AG04449 (cell line): ENCODE results near the gene PDX1.

ENCODE experiments used
- CTCF ChIA-PET: fragments of 350-600 bp; formaldehyde crosslinking; extraction: SDS; loops from one replicate; lab custom pipeline; 2021; ENCODE audit warnings: antibody characterized with exemption; lab: Yijun Ruan, JAX
- POLR2A ChIA-PET: fragments of 400-600, 350-600 bp; formaldehyde crosslinking; extraction: SDS; loops from one replicate; lab custom pipeline; 2020; ENCODE audit warnings: antibody characterized with exemption, inconsistent platforms; lab: Yijun Ruan, JAX
- DNase-seq: peaks from one replicate; pipeline ENCODE4 v3.0.0-alpha.2; 2010; ENCODE audit warnings: low read depth, low spot score
- H3K4me3 ChIP-seq: 2 replicates; pipeline ENCODE4 v1.5.1; 2011; ENCODE audit warnings: low read depth, mild to moderate bottlenecking, control low read depth, low read length
- TF ChIP-seq, protein P1 (sequence below): IDR thresholded peaks from one replicate; pipeline ENCODE4 v1.5.1; 2011; ENCODE audit warnings: mild to moderate bottlenecking, moderate library complexity, low read length, control low read depth, inconsistent platforms; ENCODE audit not compliant: insufficient read depth; ENCODE audit errors: missing control alignments

The PDX1 gene

DNA sequence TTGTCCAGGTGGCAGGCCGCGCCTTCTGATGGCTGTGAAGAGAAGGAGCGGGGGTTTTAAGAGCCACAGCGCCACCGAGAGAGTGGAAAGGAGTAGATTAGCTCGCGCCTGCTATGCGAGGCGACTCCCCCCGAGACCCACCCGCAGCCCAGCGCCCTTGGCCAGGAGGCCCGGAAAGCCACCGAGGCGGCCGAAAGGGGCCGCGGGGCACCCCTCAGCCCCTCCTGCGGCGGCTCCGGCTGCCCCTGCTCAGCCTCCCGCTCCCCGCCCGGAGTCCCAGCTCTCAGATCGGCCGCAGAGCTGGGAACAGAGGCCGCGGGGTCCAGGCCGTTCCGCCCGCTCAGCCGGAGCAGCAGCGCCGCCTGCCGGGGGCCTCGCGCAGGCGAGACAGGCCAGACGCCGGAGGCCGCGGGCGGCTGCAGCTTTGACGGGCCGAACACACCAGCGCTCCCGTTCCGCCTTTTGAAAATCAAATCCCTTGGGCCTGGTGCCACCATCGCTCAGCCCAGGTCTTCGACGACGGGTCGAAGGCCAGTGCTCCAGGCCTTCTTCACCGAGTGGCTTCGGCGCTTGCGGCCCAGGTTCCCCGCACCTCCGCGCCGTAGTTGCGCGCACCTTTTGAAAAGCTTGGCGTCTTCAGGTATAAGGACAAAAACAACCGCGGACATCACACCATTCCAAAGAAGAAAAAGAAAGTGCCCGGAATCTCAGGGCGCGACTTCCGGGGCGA, 34.0 kb downstream of the PDX1 start:
- POLR2A ChIA-PET: no interaction called here

DNA sequence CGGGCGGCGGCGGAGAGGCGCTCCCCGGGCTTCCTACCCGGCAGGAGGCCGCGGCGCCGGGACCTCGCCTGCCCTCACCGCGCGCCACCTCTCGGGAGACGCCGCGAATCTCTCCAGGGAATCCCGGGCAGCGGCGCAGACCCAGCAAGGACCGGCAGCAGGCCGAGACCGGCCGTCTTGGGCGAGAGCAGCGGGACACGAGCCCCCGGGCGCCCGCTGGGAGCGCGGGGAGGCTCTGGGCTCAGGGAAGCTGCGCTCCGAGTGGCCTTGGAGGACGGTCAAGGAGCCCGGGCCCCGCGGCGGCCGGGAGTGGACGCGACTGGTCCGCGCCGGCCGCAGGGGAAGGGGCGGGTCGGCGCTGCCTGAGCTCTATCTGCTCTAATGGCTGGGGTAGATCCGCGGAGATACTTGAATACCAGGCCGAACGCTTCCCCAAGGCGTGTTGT, 34.6 kb downstream of the PDX1 start:
- TF ChIP-seq, protein P1, sequence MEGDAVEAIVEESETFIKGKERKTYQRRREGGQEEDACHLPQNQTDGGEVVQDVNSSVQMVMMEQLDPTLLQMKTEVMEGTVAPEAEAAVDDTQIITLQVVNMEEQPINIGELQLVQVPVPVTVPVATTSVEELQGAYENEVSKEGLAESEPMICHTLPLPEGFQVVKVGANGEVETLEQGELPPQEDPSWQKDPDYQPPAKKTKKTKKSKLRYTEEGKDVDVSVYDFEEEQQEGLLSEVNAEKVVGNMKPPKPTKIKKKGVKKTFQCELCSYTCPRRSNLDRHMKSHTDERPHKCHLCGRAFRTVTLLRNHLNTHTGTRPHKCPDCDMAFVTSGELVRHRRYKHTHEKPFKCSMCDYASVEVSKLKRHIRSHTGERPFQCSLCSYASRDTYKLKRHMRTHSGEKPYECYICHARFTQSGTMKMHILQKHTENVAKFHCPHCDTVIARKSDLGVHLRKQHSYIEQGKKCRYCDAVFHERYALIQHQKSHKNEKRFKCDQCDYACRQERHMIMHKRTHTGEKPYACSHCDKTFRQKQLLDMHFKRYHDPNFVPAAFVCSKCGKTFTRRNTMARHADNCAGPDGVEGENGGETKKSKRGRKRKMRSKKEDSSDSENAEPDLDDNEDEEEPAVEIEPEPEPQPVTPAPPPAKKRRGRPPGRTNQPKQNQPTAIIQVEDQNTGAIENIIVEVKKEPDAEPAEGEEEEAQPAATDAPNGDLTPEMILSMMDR: no peak
- ChIA-PET POLR2A (no interaction called here), CTCF (interaction anchor here (0.6 to 6.2 kb wide), 43 partner anchors 8 to 971 kb away, joined by 3 to 111 read pairs (median 5); no protein-coding TSS in a partner anchor)
- no peak for DNase-seq
- peak overlapping the region; percentile 56 for H3K4me3 ChIP-seq

More for the DNA sequence above, 34.0 kb downstream of the PDX1 start:
- peak overlapping the region; percentile 56 for H3K4me3 ChIP-seq
- TF ChIP-seq, protein P1: peak; percentile 84
- no peak for DNase-seq
- CTCF ChIA-PET: interaction anchor here (0.6 to 6.2 kb wide), 49 partner anchors 8 to 971 kb away, joined by 3 to 111 read pairs (median 4); no protein-coding TSS in a partner anchor

DNA sequence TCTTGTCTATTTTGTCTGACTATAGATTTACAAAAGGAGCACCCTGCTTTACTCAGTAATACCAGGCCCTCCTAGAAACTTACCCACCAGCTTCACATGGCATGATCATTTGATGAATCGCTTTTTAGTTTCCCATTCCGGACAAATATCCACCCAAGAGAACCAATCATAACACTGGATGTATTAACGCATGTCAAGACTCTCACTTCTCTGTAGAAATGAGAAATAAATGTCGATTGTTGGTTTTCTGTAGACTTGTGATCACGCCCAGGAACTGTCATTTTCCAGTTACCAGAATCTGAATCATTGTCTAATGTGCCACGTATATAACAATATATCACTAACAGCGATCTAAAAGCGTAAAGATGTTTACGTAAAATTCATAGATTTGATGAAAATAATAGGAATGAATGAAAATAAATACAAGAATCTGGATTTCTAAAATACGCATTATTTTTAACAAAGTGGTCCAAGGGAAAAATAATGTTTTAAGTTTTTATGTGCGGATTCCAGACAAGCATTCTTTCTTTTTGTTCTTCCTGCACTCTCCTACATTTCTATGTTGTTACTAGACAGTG, 35.3 kb downstream of the PDX1 start:
- TF ChIP-seq, protein P1: no peak
- ChIA-PET CTCF (interaction anchor here (0.6 to 6.2 kb wide), 27 partner anchors 10 to 970 kb away, joined by 3 to 111 read pairs (median 6); no protein-coding TSS in a partner anchor), POLR2A (no interaction called here)
- DNase-seq: no peak
- no peak overlapping the region for H3K4me3 ChIP-seq

DNA sequence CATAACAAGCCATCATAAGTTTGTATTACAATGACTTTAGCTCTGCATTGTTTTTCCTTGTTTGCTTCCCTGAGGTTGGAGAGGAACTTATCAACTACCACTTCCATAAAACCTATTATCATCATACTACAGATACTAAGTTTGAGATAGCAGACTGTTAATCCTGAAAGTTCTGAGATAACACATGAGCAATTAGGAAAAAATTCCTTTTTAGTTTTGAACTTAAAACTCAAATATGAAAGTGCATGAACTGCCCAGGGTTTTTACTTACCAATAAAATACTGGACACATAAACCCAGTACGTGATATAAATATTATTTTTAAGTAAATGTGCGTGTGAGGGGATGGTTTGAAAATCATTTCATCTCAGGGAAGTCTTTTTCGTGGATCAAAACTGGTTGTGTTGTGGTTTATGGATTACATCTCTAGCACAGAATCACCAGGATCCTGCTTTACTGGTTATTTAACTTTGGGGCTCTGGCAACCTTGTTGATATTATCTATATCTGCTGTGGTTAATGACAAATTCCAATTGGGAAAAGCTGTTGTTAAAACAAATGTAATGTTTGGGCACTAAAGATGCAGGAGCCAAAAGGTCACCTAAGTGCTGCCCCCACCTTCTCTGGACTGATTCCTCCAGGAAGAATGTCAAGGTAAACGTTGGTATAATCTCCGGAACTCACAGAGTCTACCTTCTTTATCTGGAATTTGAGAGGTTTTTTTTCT, 36.9 kb downstream of the PDX1 start:
- ChIA-PET POLR2A (no interaction called here), CTCF (interaction anchor here (0.9 to 6.2 kb wide), 9 partner anchors 11 to 422 kb away, joined by 3 to 111 read pairs (median 3); no protein-coding TSS in a partner anchor)
- TF ChIP-seq, protein P1: no peak
- H3K4me3 ChIP-seq: no peak overlapping the region
- DNase-seq: no peak

DNA sequence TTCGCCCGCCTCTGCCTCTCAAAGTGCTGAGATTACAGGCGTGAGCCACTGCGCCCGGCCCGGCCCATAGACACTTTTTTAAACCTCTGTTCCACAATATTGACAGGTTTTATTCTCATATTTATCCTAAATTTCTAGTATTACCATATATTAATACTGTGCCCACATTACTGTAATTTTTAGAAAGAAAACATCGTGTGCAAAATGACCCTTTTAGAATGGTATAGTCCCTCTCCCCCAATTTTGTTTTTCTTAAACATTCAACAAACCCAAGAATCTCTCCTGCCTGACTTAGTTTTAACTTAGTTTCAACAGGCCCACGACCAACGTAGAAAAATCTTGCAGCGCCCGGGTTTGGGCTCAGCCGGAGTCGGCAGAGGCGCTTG, 40.2 kb downstream of the PDX1 start:
- H3K4me3 ChIP-seq: no peak overlapping the region
- DNase-seq: no peak
- TF ChIP-seq, protein P1: no peak
- POLR2A ChIA-PET: no interaction called here
- CTCF ChIA-PET: interaction anchor here (1.2 kb wide), 1 partner anchor 8 kb away, joined by 3 read pairs; no protein-coding TSS in a partner anchor
